Stimulated activated CD4-positive, alpha-beta T cell treated with anti-CD3 and anti-CD28 coated beads, Interleukin-1b, Interleukin-23, amount 100 ng/mL, for 48 hours (primary cell): Measurements from ENCODE around the gene ABCB7.
"Not testable (repeated sequence)": the region's sequence is repeated elsewhere in the genome, so short reads cannot be mapped to it uniquely, and the experiment has no call there.

Experiments used
- DNase-seq: peaks from one replicate; pipeline ENCODE4 v3.0.0-alpha.2; 2020

Gene ABCB7

DNA sequence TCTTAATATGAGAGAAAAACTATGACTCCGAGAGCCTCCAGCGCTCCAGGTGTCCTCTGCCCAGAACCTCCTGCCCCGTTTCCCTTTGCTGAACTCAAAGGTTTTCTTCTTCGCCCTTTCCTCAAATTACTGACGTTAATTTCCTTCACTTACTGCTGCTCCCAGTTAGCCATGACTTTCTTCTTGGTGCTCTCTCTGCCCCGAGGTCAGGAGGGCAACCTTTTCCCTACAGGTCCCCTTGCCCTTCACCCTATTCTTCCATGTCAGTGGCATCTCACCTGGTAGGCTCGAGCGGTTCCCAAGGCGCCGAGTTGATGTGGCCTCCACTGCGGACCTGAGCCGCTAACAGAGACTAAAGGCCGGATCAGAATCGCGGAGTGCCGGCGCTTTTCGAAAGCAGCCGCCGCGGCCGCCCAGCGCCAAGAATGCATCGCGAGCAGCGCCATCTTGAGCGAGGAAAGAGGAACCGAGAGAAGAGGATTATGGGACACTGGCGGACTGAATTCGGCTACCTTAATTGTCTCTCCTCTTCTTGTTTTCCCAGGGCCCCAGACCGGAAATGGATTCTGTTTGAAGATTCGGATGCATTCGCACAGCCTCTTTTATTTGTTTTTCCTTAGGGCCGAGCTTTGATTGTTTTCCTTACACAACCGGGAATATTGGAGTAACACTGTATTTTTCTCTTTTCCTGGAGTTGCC lies at the start of gene ABCB7:
Gene ABCB7 (minus strand): TSS at position 457 of the 699 bp plus-strand sequence. CDS start 11 bp downstream, at position 446.
- peak; percentile 52 for DNase-seq

DNA sequence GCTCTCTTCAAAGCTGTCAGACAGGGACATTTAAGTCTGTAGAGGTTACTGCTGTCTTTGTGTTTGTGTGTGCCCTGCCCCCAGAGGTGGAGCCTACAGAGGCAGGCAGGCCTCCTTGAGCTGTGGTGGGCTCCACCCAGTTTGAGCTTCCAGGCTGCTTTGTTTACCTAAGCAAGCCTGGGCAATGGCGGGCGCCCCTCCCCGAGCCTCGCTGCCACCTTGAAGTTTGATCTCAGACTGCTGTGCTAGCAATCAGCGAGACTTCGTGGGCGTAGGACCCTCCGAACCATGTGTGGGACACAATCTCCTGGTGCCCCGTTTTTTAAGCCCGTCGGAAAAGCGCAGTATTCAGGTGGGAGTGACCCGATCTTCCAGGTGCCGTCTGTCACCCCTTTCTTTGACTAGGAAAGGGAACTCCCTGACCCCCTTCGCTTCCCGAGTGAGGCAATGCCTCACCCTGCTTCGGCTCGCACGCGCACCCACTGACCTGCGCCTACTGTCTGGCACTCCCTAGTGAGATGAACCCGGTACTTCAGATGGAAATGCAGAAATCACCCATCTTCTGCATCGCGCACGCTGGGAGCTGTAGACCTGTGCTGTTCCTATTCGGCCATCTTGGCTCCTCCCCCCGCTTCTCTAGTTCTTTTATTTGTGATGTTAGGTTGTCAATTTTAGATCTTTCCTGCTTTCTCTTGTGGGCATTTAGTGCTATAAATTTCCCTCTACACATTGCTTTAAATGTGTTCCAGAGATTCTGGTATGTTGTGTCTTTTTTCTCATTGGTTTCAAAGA lies 32.5 kb upstream of the ABCB7 start:
- DNase-seq: not testable (repeated sequence)

DNA sequence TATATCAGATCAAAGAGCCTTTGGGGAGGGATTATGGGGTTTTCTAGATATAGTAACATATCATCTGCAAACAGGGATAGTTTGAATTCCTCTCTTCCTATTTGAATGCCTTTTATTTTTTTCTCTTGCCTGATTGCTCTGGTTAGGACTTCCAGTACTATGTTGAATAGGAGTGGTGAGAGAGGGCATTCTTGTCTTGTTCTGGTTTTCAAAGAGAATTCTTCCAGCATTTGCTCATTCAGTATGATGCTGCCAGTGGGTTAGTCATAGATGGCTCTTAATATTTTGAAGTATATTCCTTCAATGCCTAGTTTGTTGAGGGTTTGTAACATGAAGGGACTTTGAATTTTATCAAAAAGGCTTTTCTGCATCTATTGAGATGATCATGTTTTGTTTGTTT lies 25.6 kb upstream of the ABCB7 start:
- DNase-seq: no peak

DNA sequence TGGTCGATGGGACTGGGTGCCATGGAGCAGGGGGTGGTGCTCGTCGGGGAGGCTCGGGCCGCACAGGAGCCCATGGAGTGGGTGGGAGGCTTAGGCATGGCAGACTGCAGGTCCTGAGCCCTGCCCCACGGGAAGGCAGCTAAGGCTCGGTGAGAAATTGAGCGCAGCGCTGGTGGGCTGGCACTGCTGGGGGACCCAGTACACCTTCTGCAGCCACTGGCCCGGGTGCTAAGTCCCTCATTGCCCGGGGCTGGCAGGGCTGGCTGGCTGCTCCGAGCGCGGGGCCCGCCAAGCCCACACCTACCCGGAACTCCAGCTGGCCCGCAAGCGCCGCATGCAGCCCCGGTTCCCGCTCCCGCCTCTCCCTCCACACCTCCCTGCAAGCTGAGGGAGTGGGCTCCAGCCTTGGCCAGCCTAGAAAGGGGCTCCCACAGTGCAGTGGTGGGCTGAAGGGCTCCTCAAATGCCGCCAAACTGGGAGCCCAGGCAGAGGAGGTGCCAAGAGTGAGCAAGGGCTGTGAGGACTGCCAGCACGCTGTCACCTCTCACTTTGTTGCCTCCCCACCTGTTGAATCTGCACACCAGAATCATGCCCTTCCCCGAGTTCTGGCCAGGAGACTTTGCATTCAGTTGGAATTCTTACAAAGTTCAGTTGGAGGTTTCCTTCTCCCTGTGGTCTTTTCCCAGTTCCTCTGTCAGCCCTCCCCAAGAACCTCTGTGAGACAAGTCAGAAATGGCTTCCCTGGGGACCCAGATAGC lies 23.6 kb upstream of the ABCB7 start:
- not testable (repeated sequence) for DNase-seq

DNA sequence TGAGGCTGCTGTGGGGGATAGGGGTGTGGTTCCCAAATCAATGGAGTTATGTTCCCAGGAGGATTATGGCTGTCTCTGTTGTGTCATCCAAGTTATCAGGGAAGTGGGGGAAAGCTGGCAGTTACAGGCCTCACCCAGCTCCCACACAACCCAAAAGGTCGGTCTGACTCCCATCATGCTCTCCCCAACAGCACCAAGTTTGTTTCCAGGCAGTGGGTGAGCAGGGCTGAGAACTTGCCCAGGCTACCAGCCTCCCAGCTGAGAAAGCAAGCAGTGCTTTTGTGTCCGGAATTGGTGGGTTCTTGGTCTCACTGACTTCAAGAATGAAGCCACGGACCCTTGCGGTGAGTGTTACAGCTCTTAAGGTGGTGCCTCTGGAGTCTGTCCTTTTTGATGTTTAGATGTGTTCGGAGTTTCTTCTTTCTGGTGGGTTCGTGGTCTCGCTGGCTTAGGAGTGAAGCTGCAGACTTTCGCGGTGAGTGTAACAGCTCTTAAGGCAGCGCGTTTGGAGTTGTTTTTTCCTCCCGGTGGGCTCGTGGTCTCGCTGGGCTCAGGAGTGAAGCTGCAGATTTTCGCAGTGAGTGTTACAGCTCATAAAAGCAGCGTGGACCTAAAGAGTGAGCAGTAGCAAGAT lies 16.3 kb upstream of the ABCB7 start:
- DNase-seq: not testable (repeated sequence)

DNA sequence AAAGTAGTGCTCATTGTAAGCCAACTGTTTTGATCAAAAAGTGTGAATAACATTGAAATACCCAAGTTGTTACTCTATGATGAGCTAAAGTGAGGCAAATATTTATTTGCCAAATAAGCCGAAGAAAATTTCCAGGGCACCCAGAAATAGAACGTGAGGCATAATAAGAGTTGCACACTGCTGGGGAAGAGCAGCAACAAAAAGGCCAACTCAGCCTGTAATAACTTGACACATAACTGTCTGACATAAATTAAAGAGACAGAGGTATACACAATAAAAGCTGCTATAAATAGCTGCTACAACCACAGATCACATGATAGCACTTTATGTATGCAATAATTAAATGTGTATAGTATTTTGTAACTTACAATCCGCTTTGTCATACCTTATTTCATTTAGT lies 2.0 kb upstream of the ABCB7 start:
- no peak for DNase-seq

DNA sequence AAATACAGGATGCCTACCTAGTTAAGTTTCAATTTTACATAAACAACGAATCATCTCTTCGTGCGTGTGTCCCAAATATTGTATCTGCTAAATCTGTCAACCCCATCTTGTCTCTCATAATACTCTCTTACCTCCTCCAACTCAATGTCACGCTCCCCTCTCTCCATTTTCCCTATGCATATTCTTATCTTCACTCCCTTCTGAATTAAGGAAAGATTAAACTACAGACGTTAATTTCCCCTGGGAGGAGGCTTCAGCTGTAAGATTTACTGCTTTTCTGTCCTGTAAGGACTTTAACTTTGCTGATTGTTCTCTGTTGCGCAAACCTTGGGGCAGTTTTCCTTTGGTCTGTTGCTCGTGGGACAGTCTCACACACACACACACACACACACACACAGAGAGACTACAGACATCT lies 455 bp upstream of the ABCB7 start:
- no peak for DNase-seq

DNA sequence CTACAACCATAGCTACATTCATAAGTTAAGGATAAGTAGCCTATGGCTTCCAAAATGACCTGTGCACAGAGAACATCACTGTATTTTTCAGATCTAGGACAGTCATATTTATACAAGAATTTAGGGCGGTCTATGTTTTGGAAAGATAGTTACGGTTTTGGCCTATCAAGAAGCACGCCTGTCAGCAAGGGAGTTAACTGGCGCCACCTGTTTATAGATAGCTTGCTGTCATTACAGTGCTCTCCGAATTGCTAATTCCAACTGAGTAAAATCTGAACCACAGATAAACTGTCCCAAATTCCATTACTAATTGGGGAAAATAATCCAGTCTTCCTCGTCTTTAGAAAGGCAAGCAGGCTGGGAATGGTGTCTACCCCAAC lies 646 bp downstream of the ABCB7 start:
- no peak for DNase-seq

DNA sequence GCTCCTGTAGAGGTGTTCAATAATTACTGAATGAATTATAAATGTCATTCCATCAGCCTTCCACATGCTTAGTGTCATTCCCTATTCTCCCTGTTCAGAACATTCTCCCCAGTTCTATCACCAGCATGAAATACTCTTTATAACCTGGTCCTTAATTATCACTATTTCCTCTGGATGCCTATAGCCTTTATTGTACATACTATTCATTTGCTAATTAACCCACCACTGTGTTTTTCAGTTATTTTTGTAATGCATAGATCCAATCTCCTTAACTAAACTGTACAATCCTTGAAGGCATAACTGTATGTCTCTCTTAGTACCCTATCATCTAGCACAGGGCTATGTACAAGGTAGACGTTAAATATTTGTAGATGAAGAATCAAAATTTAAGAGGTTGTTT lies 1.2 kb downstream of the ABCB7 start:
- no peak for DNase-seq

DNA sequence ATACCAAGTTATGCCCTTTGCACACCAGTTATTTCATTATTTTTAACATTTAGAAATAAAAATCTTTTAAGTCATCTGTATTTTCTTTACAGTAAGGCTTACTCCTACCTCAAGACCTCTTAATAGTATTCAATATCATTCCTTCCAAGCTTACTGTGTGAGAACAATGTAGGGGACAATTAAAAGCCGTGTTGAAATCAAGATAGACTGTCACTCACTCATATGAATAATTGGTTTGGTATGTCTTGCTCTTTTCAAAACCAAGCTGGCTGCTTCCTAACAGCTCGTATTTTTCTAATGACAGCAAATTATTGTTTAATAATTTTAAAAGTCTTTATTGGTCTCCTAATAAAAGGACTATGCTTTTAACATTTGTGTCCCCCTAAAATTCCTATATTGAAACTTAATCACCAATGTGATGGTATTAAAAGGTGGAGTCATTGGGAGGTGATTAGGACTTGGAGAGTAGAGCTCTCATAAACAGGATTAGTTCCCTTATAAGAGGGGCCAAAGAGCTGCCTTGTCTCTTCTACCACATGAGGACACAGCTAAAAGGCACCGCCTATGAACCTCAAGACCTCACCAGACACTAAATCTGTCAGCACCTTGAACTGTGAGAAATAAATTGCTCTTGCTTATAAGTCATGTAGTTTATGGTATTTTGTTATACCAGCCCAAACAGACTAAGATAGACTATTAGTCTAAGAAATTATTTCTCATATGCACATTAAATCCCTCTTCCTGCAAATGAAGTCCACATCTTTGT lies 4.1 kb downstream of the ABCB7 start:
- no peak for DNase-seq

DNA sequence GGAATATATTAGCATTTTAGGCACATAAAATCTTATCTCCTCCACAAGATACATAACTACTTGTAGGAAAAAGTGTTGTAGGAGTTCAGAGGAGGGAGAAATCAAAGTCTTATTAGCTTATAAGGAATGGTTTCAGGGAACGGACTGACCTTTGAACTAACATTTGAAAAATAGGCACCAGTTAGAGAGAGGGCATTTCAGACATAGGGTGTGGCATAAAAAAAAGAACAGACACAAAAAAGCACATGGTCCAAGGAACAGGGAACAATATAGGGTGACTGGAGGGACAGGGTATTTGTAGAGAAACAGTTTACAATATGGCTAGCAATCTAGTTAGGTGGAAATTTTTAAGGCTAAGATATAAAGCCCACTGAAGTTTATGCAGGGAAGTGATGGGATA lies 6.4 kb downstream of the ABCB7 start:
- DNase-seq: no peak

DNA sequence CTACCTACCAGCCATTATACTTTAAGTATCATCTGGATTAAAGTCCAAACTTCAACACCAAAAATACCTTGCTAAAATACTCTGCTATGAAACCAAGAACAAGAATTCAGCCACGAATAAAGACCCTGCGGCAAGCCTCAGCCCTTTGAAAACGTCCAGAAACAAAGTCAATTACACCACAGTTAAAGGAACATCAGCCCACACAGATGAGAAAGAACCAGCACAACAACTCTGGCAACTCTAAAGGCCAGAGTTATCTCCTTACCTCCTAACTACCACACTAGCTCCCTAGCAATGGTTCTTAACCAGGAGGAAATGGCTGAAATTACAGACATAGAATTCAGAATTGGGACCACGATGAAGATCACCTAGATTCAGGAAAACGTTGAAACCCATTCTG lies 23.4 kb downstream of the ABCB7 start:
- no peak for DNase-seq

DNA sequence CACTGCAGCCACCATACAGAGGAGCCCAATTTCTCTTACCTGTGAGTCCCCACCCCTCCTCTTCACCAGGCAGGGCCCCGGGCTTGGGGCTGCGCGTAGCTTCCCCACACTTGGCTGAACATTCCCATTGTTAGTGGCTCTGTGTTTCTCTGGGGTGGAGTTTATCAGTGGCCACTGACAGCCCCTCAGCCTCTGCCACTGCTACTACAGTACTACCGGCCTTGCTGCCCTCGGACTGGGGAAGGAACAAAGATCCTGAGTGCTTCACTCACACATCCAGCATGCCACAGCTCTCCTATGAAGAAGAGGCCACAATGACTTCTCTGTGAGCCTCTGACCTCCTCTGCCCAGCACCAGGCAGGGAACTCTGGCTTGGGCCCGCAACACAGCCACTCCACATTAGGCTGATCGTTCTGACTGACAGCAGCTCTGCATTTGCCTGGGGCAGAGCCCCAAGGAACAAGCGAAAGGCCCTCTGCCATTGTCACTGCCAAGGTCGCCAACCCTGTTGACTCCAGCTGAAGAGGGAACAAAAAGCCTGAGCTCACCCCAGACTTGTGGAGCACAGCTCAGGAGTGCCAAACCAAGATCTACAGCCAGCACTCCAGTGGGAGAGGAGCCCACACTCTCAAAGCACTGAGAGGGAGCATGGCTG lies 24.0 kb downstream of the ABCB7 start:
- no peak for DNase-seq

DNA sequence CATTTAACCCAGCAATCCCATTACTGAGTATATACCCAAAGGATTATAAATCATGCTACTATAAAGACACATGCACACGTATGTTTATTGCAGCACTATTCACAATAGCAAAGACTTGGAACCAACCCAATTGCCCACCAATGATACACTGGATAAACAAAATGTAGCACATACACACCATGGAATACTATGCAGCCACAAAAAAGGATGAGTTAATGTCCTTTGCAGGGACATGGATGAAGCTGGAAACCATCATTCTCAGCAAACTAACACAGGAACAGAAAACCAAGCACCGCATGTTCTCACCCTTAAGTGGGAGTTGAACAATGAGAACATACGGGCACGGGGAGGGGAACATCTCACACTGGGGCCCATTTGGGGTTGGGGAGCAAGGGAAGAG lies 27.0 kb downstream of the ABCB7 start:
- not testable (repeated sequence) for DNase-seq

DNA sequence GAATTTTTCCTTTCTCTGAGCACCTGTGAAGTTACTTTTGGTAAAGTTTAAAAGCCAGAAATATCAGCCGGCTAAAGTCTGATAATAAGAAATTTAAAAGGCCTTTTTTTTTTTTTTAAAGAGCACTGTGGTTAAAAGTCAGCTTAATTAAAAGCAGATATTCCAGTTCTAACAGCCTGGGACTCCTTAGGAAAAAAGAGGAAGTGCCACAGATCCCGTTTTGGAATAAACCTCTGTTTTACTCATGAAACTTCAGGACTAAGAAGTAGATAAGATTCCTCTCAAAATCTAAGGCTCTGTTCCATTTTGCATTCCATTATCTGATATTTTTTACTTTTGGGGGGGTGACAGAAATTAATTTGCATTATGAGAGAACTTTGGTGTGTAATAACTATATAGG lies 37.8 kb downstream of the ABCB7 start:
- DNase-seq: no peak

DNA sequence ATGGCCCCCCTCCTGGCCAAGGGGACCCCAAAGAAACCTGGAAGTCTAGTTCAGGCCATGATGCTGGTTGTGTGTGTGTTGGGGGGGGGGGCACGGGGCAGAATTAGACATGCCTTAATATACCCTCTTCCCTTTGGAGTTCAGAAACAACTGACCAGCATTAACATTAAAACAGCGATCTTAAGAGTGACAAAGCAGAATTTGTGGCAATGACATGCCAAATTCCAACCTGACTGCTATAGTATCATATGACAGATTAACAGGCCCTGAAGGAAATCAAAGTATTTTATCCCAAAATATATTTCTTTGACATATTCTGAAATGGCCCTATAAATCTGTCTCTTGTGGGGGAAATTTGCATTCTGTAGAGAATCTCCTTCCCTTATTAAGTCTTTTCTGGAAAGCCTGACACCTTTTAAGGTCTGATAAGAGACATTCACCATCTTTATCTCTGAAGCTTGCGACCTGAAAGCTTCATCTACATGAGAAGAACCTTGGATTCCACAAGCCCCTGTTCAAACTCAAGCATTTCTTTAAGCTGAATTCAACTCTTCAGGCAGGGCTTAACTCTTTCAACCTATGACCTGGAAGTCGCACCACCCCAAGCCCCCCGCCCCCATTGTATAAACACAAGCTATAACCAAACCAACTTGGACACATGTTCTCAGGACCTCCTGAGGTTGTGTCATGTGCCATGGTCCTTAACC lies 40.2 kb downstream of the ABCB7 start:
- no peak for DNase-seq

DNA sequence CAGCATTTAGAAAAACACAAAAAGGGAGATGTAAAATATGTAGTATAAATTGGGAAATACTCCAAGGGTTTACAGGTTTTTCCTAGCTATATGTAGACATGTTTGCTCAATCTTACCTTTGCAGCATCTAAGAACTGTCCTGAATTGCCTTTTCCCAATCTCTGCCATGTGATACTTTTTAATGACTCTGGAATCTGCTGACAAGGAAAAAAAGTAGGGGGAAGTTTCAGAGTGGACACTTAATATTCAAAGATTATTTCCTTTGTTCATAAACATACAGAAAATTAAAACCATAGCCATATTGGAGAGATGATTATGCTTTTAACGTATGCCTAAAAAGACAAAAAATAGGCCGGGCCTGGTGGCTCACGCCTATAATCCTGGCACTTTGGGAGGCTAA lies 41.4 kb downstream of the ABCB7 start:
- DNase-seq: no peak

DNA sequence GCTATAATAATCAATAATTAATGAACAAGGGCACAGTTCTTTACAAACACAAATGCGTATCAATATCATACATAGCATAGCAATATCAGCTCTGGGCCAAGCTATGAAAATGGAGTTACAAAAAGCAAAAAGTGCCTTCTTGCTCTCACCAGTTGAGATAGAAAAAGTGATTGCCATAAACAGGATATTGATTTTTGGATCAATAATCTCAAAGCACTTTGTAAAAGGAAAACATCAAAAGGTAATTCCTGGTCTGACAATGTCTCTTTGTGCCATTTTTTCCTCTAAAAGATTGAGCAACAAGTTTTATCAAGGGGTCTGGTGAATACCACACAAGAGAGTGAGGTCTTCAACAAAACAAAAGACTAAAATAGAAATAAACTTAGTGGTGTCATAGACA lies 42.4 kb downstream of the ABCB7 start:
- DNase-seq: no peak

DNA sequence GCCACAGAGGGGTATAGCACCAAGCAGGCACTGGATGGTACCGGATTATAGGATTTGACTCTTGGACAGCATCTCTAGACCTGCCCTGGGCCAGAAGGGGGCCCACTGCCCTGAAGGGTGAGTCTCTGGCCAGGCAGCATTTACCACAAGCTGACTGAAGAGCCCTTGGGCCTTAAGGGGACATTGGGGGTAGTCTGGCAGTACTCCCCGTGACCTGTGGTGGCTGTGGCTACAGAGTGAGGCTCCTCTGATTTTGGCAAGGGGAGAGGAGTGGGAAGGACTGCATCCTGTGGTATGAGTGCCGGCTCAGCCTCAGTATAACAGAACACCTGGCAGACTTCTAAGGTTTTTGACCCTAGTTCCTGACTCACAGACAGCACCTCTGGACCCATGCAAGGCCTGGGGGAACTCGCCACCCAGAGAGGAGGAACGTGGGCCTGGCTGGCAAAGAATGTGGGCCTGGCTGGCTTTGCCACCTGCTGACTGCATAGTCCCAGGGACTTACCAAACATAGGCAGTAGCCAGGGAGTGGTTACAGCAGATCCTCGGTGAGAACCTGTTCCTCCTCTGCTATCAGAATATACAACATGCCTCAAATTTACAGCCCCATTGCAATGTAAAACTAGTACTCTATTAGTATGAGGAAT lies 48.1 kb downstream of the ABCB7 start:
- no peak for DNase-seq

DNA sequence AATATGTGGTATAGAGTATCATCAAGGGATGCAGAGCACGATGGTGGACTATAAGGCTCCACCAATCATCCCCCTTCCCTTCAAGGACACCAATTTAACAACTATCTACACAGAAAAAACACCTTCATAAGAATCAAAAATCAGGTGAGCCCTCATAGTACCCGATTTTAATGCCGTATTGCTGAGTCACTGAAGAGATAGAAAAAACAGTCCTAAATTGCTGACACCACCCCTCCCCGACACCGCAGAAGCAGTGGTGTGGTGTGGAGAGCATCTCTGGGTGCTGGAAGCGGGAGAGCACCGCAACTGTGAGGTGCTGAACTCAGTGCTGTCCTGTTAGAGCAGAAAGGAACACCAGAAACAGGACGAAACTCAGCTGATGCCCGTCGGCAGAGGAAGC lies 49.3 kb downstream of the ABCB7 start:
- no peak for DNase-seq

DNA sequence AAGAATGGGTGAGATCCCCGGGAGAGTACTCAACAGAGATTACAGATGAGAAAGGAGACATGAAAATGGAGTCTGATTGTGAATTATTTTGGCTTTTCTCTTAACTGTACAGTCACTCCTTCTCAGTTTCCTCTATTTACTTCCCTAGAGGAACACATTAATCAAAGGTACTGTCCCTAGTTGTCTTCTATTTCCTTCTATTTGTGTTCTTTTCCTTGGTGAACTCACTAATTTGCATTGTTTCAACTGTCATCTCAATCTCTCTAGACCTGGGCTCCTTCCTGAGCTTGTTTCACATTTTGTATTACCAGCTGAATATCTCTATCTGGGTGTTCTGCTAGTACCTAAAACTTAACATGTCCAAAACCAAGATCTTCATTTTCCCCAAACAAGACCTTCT lies 59.8 kb downstream of the ABCB7 start:
- DNase-seq: no peak
